ENCODE results near the gene CST8.

Gene CST8

DNA sequence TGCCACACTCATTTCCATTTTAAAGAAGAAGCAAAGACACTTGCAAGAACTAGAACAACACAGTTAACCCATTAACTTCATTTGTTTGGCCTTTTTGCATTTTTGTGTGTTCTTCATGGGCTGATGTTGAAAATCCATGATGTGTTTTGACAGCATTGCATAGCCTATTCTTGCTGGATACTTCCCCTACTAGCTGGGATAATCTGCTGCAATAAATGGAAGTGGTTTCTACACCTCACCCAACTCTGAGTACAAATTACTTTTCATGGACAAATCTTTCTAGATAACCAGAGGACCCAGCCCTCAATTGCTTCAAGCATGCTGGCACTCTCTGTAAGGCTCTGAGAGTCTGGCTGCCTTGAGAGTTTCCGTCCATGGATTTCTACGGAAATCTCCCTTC lies 50.9 kb downstream of the CST8 start:
- H3K36me3 ChIP-seq (ENCODE audit: control insufficient read depth, insufficient read depth, low read length, severe bottlenecking): no peaks in the 10 kb centered on the region
- H3K4me1 ChIP-seq (ENCODE audit: control insufficient read depth, insufficient read depth, low read length): no peaks in the 10 kb centered on the region
- peaks cover 8% of the 10 kb centered on the region for H3K27me3 ChIP-seq (replicated peaks; ENCODE audit: control insufficient read depth, insufficient read depth, low read length)
- no peak for DNase-seq (ENCODE audit: low read depth)
- H3K9me3 ChIP-seq (ENCODE audit: control insufficient read depth, low read length): peaks cover 8% of the 10 kb centered on the region
- no peak overlapping the region for H3K9ac ChIP-seq (ENCODE audit: low read length)
- no peak overlapping the region for H3K4me3 ChIP-seq (ENCODE audit: low read length)

DNA sequence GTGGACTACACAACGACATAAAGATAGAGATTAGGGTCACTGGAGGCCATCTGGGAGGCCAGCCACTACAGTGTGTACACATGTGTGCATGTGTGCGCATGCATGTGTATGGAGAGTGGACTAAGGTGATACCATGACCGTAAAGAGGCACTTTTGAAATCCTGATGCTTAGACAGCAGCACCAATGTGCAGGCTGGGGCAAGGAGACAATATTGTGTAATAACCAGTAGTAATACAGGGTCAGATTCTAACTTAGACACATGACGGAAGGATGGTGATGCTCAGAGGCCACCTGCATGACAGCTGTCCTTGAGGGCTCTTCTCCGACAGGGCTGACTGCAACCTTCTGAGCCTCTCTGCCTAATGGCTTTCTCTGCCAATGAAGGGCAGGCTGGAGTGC lies 51.9 kb downstream of the CST8 start:
- no peak for DNase-seq (ENCODE audit: low read depth)
- H3K36me3 ChIP-seq (ENCODE audit: control insufficient read depth, insufficient read depth, low read length, severe bottlenecking): no peaks in the 10 kb centered on the region
- no peak overlapping the region for H3K4me3 ChIP-seq (ENCODE audit: low read length)
- peaks cover 8% of the 10 kb centered on the region for H3K27me3 ChIP-seq (replicated peaks; ENCODE audit: control insufficient read depth, insufficient read depth, low read length)
- H3K4me1 ChIP-seq (ENCODE audit: control insufficient read depth, insufficient read depth, low read length): no peaks in the 10 kb centered on the region
- peaks cover 8% of the 10 kb centered on the region for H3K9me3 ChIP-seq (ENCODE audit: control insufficient read depth, low read length)
- no peak overlapping the region for H3K9ac ChIP-seq (ENCODE audit: low read length)

GRCh38 chr20:23544133-23544532 lies 53.2 kb downstream of the CST8 start:
- peaks cover 10% of the 10 kb centered on the region for H3K27me3 ChIP-seq (replicated peaks; ENCODE audit: control insufficient read depth, insufficient read depth, low read length)
- H3K36me3 ChIP-seq (ENCODE audit: control insufficient read depth, insufficient read depth, low read length, severe bottlenecking): no peaks in the 10 kb centered on the region
- H3K9me3 ChIP-seq (ENCODE audit: control insufficient read depth, low read length): peaks cover 8% of the 10 kb centered on the region
- no peak overlapping the region for H3K9ac ChIP-seq (ENCODE audit: low read length)
- no peak overlapping the region for H3K4me3 ChIP-seq (ENCODE audit: low read length)
- no peak for DNase-seq (ENCODE audit: low read depth)
- H3K4me1 ChIP-seq (ENCODE audit: control insufficient read depth, insufficient read depth, low read length): no peaks in the 10 kb centered on the region
